ENCODE results near the gene ZNF775. TPM values are rescaled to one million over a fixed set of nuclear protein-coding genes. Genes with fewer than 3 reads are reported as not detected.

The ZNF775 gene
- total RNA-seq, 1 donor from 2014 or later: 13.3 TPM

DNA sequence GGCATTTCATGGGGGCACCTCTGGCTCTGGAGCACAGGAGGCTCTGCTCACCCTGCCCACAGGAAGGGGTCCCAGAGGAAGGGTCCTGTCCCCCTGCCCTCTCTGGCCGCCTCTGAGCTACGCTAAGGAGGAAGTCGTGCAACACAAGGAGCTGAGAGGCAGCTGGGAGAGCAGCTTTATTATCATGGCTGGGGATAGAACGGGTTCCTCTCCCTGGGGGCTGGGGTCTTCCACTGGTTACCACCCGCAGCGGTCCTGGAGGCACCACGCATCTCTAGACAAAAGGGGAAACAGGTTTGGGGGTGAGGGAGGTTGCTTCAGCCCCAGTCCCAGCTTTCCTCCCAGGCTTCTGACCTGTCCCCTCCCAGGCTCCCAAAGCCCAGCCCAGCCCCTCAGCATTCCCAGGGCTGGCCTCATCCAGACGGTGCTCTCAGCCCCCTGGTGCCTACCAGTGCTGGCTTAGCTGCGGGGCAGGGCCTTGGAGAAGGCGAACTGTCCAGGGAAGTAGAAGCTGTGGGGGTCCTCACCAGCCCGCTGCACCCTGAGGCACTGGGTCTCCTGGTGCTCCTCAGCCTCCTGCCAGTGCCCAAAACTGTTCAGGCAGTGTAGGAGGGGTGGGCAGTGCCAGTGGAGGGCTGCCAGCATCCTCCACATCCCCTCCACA, 40.8 kb upstream of the ZNF775 start:
- TF ChIP-seq, protein P1, sequence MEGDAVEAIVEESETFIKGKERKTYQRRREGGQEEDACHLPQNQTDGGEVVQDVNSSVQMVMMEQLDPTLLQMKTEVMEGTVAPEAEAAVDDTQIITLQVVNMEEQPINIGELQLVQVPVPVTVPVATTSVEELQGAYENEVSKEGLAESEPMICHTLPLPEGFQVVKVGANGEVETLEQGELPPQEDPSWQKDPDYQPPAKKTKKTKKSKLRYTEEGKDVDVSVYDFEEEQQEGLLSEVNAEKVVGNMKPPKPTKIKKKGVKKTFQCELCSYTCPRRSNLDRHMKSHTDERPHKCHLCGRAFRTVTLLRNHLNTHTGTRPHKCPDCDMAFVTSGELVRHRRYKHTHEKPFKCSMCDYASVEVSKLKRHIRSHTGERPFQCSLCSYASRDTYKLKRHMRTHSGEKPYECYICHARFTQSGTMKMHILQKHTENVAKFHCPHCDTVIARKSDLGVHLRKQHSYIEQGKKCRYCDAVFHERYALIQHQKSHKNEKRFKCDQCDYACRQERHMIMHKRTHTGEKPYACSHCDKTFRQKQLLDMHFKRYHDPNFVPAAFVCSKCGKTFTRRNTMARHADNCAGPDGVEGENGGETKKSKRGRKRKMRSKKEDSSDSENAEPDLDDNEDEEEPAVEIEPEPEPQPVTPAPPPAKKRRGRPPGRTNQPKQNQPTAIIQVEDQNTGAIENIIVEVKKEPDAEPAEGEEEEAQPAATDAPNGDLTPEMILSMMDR (IDR thresholded peaks at IDR 0.05; ENCODE audit: unreplicated experiment): no peak
- H3K4me3 Mint-ChIP-seq: no peak overlapping the region
- peaks cover 3% of the 10 kb centered on the region for H3K9me3 Mint-ChIP-seq
- DNase-seq (ENCODE audit: low spot score in 2 of 2, unreplicated experiment in 2 of 2): no peak
- no peak overlapping the region for H3K27ac Mint-ChIP-seq
- no peaks in the 10 kb centered on the region for H3K36me3 Mint-ChIP-seq
- peaks cover 36% of the 10 kb centered on the region for H3K27me3 Mint-ChIP-seq (ENCODE audit: low read depth)
- H3K4me1 Mint-ChIP-seq: peaks cover 32% of the 10 kb centered on the region

GRCh38 chr7:150339409-150339809, 39.7 kb upstream of the ZNF775 start:
- Mint-ChIP-seq H3K27ac (no peak overlapping the region), H3K36me3 (peaks cover 3% of the 10 kb centered on the region), H3K4me3 (peak overlapping the region; percentile 61), H3K4me1 (peaks cover 32% of the 10 kb centered on the region), H3K27me3 (ENCODE audit: low read depth) (peaks cover 40% of the 10 kb centered on the region), H3K9me3 (peaks cover 11% of the 10 kb centered on the region)
- no peak for DNase-seq (ENCODE audit: low spot score in 2 of 2, unreplicated experiment in 2 of 2)
- TF ChIP-seq, protein P1 (IDR thresholded peaks at IDR 0.05; ENCODE audit: unreplicated experiment): no peak

- no peak for DNase-seq (ENCODE audit: low spot score in 2 of 2, unreplicated experiment in 2 of 2)
- Mint-ChIP-seq H3K9me3 (peaks cover 11% of the 10 kb centered on the region), H3K27me3 (ENCODE audit: low read depth) (peaks cover 40% of the 10 kb centered on the region), H3K4me1 (peaks cover 29% of the 10 kb centered on the region), H3K36me3 (peaks cover 3% of the 10 kb centered on the region), H3K4me3 (peak overlapping the region; percentile 62), H3K27ac (no peak overlapping the region)
- TF ChIP-seq, protein P1 (IDR thresholded peaks at IDR 0.05; ENCODE audit: unreplicated experiment): no peak
Observed at GRCh38 chr7:150340024-150340749, 38.9 kb upstream of the ZNF775 start.

DNA sequence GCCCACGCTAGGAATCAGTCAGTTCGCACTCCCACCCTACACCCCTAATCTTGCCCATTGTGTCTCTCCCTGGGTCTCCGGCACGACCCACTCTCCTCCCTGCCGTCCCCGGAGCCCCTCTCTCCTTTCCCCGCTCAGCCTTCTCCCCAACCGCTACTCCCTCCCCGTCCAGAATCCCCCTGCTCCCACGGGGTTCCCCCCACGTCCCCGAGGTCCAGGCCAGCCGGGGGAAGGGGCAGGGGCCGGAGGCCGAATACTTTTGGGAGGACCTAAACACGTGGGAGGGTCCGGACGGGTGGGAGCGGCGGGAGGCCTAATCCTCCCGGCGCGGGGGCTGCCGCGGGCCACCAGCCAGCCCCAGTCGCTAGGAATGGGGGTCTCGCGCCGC, 38.3 kb upstream of the ZNF775 start:
- Mint-ChIP-seq H3K36me3 (peaks cover 3% of the 10 kb centered on the region), H3K27ac (no peak overlapping the region), H3K9me3 (peaks cover 11% of the 10 kb centered on the region), H3K4me3 (peak overlapping the region; percentile 79), H3K27me3 (ENCODE audit: low read depth) (peaks cover 40% of the 10 kb centered on the region), H3K4me1 (peaks cover 25% of the 10 kb centered on the region)
- TF ChIP-seq, protein P1 (IDR thresholded peaks at IDR 0.05; ENCODE audit: unreplicated experiment): no peak
- DNase-seq (ENCODE audit: low spot score in 2 of 2, unreplicated experiment in 2 of 2): no peak

- TF ChIP-seq, protein P1 (IDR thresholded peaks at IDR 0.05; ENCODE audit: unreplicated experiment): no peak
- DNase-seq (ENCODE audit: low spot score in 2 of 2, unreplicated experiment in 2 of 2): no peak
- H3K4me3 Mint-ChIP-seq: peak within 1 kb of the TSS; percentile 79
- peaks cover 11% of the 10 kb centered on the region for H3K9me3 Mint-ChIP-seq
- H3K36me3 Mint-ChIP-seq: peaks cover 3% of the 10 kb centered on the region
- H3K4me1 Mint-ChIP-seq: peaks cover 25% of the 10 kb centered on the region
- H3K27ac Mint-ChIP-seq: peak within 1 kb of the TSS; percentile 64
- H3K27me3 Mint-ChIP-seq (ENCODE audit: low read depth): peaks cover 41% of the 10 kb centered on the region
Observed at GRCh38 chr7:150341263-150342120, 37.6 kb upstream of the ZNF775 start, which contains the start of gene RARRES2. TSS of gene RARRES2 (minus strand) at chr7:150341629. CDS start at chr7:150340609, 1,020 bp downstream.

Measured in mesothelial cell of epicardium (in vitro differentiated cells).